Transverse colon (tissue), 4 donors: ENCODE data around the gene DNLZ. TPM values are rescaled to one million over a fixed set of nuclear protein-coding genes. Genes with fewer than 3 reads are reported as not detected.

Experiments
- DNase-seq: peaks from one replicate; pipeline ENCODE4 v3.0.0-alpha.2; 2019
- H3K27ac ChIP-seq, 4 donors: fragments of 200-600 bp; sonication (generic); 2 replicates each; pipeline ENCODE4 v1.5.1; 2016 to 2018; ENCODE audit warnings: inconsistent platforms in 4 of 4
- H3K27me3 ChIP-seq: fragments of 200-600 bp; sonication (generic); 2 replicates; pipeline ENCODE4 v1.5.1; 2017; ENCODE audit warnings: inconsistent platforms
- H3K36me3 ChIP-seq, 4 donors: fragments of 200-600 bp; sonication (generic); 2 replicates each; pipeline ENCODE4 v1.5.1; 2017 to 2019; ENCODE audit warnings: inconsistent platforms in 4 of 4
- H3K4me1 ChIP-seq, 4 donors: fragments of 200-600 bp; sonication (generic); 2 replicates each; pipeline ENCODE4 v1.5.1; 2017 to 2020; ENCODE audit warnings: inconsistent platforms in 4 of 4
- H3K4me3 ChIP-seq, 4 donors: fragments of 200-600 bp; sonication (generic); 1 replicate in 1 of 4; 2 replicates in 3 of 4; pipeline versions ENCODE4 v1.5.1 to v1.6.1; 2017 to 2019; ENCODE audit warnings: inconsistent platforms in 4 of 4
- H3K9me3 ChIP-seq, 2 donors: fragments of 200-600 bp; sonication (generic); 2 replicates each; pipeline ENCODE4 v1.5.1; 2017 to 2019; ENCODE audit warnings: inconsistent platforms in 2 of 2
- EP300 ChIP-seq: sonication (generic); formaldehyde crosslinking; IDR thresholded peaks from one replicate; pipeline ENCODE4 v1.6.1; 2017; ENCODE audit warnings: antibody characterized with exemption, low read depth
- POLR2A ChIP-seq: fragments of 450-650 bp; IDR thresholded peaks from one replicate; pipeline ENCODE4 v1.6.1; 2016; ENCODE audit warnings: antibody characterized with exemption, mild to moderate bottlenecking, moderate library complexity
- POLR2AphosphoS5 ChIP-seq, 3 donors: sonication (generic); formaldehyde crosslinking; IDR thresholded peaks; one replicate each; pipeline ENCODE4 v1.6.1; 2016; ENCODE audit warnings: antibody characterized with exemption in 3 of 3
- WGBS, 2 donors: methylation state at CpG; one replicate each; pipeline ENCODE4 v1.1.5; 2018; ENCODE audit warnings: low coverage in 1 of 2; 5-methylcytosine and 5-hydroxymethylcytosine counted together
- in situ Hi-C, 4 donors: fragments of 200-750 bp; cut with MboI; loops; one replicate each; pipeline versions ENCODE4 v1.15.0 to v1.15.1; 2017; ENCODE audit warnings: low sequenced_read_pairs in 3 of 4, low pct_ligation_motif_present in 1 of 4, low pct_unique_long_range_greater_than_20kb in 1 of 4
- intact Hi-C: fragments of 100-400 bp; cut with DNase I; formaldehyde crosslinking; loops from one replicate; pipeline ENCODE4 v1.15.1; 2023; ENCODE audit warnings: low total_unique reads
- total RNA-seq, 4 donors: library from RNA; depleted of rRNA; stranded (reverse); fragments of >200 nt; gene quantifications; one replicate each; pipeline ENCODE4 v1.1.0, GENCODE V29; 2016
- TF ChIP-seq, protein P1 (sequence below), 5 experiments: fragments of 200-600 bp in 3 of 5; fragments of 450-650 bp in 2 of 5; sonication (generic) in 3 of 5; IDR thresholded peaks; 1 replicate in 2 of 5; 2 replicates in 3 of 5; pipeline ENCODE4 v1.5.1; 2016 to 2017; ENCODE audit warnings: antibody characterized with exemption in 5 of 5, inconsistent platforms in 3 of 5, mild to moderate bottlenecking in 2 of 5, moderate library complexity in 1 of 5

DNLZ gene
- total RNA-seq, 4 donors from 2014 or later, result 6.7 to 17.3 (median 10.4) TPM

GRCh38 chr9:136351252-136351800 is 12.2 kb downstream of the DNLZ start:
- WGBS, 2 donors, result 72% methylated on average over 9 of the region's 11 CpGs; no CpG with 5 or more reads in 1 of the 2 donors
- no peak for TF ChIP-seq POLR2A
- TF ChIP-seq POLR2AphosphoS5 (IDR thresholded peaks at IDR 0.05), result no peak
- TF ChIP-seq, protein P1, sequence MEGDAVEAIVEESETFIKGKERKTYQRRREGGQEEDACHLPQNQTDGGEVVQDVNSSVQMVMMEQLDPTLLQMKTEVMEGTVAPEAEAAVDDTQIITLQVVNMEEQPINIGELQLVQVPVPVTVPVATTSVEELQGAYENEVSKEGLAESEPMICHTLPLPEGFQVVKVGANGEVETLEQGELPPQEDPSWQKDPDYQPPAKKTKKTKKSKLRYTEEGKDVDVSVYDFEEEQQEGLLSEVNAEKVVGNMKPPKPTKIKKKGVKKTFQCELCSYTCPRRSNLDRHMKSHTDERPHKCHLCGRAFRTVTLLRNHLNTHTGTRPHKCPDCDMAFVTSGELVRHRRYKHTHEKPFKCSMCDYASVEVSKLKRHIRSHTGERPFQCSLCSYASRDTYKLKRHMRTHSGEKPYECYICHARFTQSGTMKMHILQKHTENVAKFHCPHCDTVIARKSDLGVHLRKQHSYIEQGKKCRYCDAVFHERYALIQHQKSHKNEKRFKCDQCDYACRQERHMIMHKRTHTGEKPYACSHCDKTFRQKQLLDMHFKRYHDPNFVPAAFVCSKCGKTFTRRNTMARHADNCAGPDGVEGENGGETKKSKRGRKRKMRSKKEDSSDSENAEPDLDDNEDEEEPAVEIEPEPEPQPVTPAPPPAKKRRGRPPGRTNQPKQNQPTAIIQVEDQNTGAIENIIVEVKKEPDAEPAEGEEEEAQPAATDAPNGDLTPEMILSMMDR (IDR thresholded peaks at IDR 0.05), result no peak
- no peak for TF ChIP-seq EP300
- Histone ChIP-seq H3K36me3 (no peaks in the 10 kb centered on the region), H3K27ac (no peak overlapping the region), H3K9me3 (no peaks in the 10 kb centered on the region), H3K27me3 (no peaks in the 10 kb centered on the region), H3K4me1 (peaks cover 0 to 8% (median 3%) of the 10 kb centered on the region in 4 donors), H3K4me3 (no peak overlapping the region)
- in situ Hi-C loops, result no loop called here
- DNase-seq, result no peak
- intact Hi-C loops, result no loop called here

DNA sequence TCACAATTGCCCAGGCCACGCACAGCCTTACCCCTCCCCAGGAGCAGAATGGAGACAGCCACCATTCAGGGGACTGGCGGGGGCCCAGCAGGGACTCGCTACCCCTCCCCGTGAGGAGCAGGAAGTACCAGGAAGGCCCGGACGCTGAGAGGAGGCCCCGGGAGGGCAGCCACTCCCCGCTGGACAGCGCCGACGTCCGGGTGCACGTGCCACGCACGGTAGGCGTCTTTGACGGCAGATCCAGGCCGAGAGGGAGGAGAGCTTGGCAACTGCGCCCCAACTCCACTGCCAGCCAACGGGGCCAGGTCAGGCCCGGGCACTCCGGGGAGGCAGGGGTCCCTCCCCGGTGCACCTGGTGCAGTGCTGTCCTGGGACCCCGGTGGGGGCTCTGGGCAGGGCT is 14.0 kb downstream of the DNLZ start:
- 77% methylated on average over 24 of the region's 24 CpGs; no CpG with 5 or more reads in 1 of the 2 donors for WGBS, 2 donors
- no peak for DNase-seq

GRCh38 chr9:136348691-136349090 is 14.9 kb downstream of the DNLZ start:
- Histone ChIP-seq H3K36me3 (no peaks in the 10 kb centered on the region), H3K4me1 (peaks cover 0 to 18% (median 5%) of the 10 kb centered on the region in 4 donors), H3K27me3 (no peaks in the 10 kb centered on the region), H3K9me3 (no peaks in the 10 kb centered on the region), H3K4me3 (no peak overlapping the region), H3K27ac (no peak overlapping the region)
- TF ChIP-seq POLR2A (no peak), POLR2AphosphoS5 (IDR thresholded peaks at IDR 0.05) (no peak), EP300 (no peak)
- TF ChIP-seq, protein P1 (IDR thresholded peaks at IDR 0.05), result no peak
- in situ Hi-C loops, result no loop called here
- intact Hi-C loops, result no loop called here
- no peak for DNase-seq
- WGBS, 2 donors, result 81% methylated on average over 13 of the region's 14 CpGs; no CpG with 5 or more reads in 1 of the 2 donors

More for the DNA sequence above, 14.0 kb downstream of the DNLZ start:
- Histone ChIP-seq H3K27me3 (no peaks in the 10 kb centered on the region), H3K9me3 (no peaks in the 10 kb centered on the region), H3K4me1 (peaks cover 0 to 21% (median 5%) of the 10 kb centered on the region in 4 donors), H3K36me3 (no peaks in the 10 kb centered on the region), H3K4me3 (no peak overlapping the region), H3K27ac (no peak overlapping the region)
- in situ Hi-C loops (no loop called here), intact Hi-C loops (no loop called here)
- TF ChIP-seq POLR2AphosphoS5 (IDR thresholded peaks at IDR 0.05), result no peak
- TF ChIP-seq, protein P1 (IDR thresholded peaks at IDR 0.05), result no peak

DNA sequence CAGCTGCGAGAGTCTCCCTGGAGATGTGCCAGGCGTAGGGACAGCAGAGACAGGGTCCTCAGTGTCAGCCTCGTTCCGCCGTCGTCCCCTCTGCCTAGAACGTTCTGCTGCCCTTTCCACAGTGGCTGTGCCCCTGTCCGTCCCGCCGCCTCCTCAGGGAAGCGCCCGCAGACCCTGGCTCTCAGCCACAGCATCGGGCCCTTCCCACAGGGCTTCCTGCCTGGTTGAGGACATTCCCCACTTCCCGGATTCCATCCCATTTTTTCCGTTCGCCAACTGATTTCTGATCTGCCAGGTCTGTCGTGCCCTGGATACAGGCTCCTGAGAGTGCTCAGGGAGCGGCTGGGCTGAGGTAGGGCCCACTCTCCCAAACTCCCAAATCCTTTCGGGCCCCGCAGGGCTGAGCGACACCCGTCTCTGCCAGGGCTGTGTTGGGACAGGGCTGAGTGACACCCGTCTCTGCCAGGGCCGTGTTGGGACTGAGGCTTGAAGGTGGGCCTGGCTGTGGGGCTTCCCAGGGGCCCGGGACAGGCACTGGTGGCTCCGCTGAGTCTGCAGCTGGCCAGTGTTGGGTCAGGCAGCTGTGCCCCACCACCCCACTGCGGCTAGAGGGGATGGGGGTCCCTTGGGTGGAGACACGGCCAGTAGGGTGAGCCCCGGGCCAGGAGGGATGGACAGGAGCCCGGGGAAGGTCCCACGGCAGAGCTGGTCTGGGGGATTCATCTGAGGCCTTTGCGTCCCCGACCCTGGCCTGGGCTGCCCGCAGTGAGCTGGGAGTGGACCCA is 15.9 kb downstream of the DNLZ start:
- H3K27ac ChIP-seq, result no peak overlapping the region
- intact Hi-C loops (no loop called here), in situ Hi-C loops (no loop called here)
- no peak for TF ChIP-seq EP300
- TF ChIP-seq, protein P1 (IDR thresholded peaks at IDR 0.05), result no peak
- no peak for TF ChIP-seq POLR2A
- no peak for TF ChIP-seq POLR2AphosphoS5 (IDR thresholded peaks at IDR 0.05)
- no peaks in the 10 kb centered on the region for H3K36me3 ChIP-seq
- H3K4me3 ChIP-seq, result no peak overlapping the region
- WGBS, 2 donors, result 17 to 71% methylated on average over 3 to 28 of the region's 34 CpGs
- no peak for DNase-seq
- no peaks in the 10 kb centered on the region for H3K27me3 ChIP-seq
- H3K9me3 ChIP-seq, result no peaks in the 10 kb centered on the region
- H3K4me1 ChIP-seq, result peaks cover 3 to 24% (median 11%) of the 10 kb centered on the region in 4 donors
